Stimulated activated CD8-positive, alpha-beta memory T cell treated with anti-CD3 and anti-CD28 coated beads, Interleukin-4, amount 100 ng/mL, for 48 hours (primary cell): ENCODE data around the gene RCC1.
A peak's percentile ranks its signal among the peaks of the same experiment; 100 is the strongest.
"Not testable (repeated sequence)": the region's sequence is repeated elsewhere in the genome, so short reads cannot be mapped to it uniquely, and the experiment has no call there.

Source experiments
- DNase-seq: peaks from one replicate; pipeline ENCODE4 v3.0.0-alpha.2; 2020

RCC1 gene

DNA sequence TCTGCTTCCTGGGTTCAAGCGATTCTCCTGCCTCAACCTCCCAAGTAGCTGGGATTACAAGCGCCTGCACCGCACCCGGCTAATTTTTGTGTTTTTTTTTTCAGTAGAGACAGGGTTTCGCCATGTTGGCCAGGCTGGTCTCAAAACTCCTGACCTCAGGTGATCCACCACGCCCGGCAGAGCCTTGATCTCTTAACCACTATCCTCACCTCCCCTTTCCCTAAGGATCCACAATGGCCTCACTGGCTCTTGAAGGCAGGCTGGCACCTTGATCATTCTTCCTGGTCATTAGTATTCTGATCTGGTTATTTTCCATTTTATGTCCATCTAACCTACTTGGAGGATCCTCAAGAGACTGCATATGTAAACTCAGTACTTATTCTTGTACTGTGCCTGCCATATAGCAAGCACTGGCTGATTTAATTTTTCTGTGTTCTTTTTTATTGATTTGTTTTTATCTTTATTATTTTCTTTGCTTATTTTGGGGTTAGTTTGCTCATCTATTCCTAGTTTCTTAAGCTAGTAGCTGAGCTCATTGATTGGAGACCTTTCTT lies 6.3 kb downstream of the RCC1 start:
- peak; percentile 64 for DNase-seq

DNA sequence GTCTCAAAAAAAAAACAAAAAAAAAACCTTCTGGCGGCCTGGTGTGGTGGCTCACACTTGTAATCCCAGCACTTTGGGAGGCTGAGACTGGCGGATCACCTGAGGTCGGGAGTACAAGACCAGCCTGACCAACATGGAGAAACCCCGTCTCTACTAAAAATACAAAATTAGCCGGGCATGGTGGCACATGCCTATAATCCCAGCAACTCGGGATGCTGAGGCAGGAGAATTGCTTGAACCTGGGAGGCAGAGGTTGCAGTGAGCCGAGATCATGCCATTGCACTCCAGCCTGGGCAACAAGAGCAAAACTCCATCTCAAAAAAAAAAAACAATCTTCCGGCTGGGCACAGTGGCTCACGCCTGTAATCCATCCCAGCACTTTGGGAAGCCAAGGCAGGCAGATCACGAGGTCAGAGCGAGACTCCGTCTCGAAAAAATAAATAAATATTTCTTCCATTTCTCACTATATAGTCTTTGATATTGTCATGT lies 8.6 kb downstream of the RCC1 start:
- peak; percentile 46 for DNase-seq

DNA sequence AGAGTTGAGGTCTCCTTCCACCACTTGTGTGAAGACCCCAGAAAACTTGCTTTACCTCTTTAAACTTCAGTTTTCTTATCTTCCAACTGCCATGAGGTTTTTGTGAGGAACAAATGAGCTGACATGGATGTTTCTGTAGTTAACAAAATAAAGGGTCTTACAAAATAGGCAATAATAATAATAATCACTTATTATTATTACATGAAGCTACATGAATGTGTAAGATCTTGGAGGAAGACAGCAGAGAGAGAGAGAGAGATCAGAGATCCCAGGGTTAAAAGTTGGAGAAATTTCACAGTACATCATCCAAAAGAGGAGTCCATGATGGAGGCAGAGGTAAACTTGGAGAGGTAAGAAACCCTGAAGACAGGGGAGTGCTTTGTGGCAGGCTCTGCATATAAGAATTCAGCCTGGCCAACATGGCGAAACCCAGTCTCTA lies 10.7 kb downstream of the RCC1 start:
- no peak for DNase-seq

GRCh38 chr1:28517649-28517999 lies 11.8 kb downstream of the RCC1 start:
- peak; percentile 37 for DNase-seq

DNA sequence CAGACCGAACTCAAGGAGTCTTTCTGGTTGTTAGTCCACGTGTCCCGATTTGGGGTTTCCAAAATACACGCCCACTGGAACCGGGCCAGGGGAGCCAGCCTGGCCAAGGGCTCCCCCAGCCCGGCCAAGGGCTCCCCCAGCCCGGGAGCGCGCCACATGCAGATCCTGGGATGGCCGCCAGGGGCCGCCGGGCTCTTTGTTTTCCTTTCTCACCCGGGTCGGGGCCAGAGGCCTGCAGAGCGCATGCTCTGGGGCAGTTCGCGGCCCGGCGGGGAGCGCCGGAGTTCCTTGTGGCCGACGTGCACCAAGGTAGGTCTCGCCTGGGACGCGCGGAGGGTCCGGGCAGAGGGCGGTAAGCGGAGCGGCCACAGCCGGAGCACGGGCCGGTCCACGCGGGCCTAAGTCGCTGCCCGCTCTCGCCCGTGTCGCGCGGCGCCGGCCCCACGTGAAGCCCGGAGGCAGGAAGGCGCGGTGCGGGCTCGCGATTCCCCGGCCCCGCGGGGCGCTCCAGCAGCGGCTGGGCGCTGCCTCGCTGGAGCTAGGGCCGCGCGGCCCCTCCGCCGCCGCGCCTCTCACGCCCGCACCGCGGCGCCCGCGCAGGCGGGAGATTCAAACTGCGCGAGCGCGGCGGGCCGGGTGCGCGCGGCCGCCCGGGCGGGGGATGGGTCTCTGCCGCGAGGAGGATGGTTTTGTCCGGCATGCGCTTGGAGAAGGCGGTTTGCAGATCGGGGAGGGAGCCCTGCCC lies 12.3 kb downstream of the RCC1 start:
- peak; percentile 96 for DNase-seq

GRCh38 chr1:28518745-28519341 lies 13.0 kb downstream of the RCC1 start:
- peak; percentile 72 for DNase-seq

DNA sequence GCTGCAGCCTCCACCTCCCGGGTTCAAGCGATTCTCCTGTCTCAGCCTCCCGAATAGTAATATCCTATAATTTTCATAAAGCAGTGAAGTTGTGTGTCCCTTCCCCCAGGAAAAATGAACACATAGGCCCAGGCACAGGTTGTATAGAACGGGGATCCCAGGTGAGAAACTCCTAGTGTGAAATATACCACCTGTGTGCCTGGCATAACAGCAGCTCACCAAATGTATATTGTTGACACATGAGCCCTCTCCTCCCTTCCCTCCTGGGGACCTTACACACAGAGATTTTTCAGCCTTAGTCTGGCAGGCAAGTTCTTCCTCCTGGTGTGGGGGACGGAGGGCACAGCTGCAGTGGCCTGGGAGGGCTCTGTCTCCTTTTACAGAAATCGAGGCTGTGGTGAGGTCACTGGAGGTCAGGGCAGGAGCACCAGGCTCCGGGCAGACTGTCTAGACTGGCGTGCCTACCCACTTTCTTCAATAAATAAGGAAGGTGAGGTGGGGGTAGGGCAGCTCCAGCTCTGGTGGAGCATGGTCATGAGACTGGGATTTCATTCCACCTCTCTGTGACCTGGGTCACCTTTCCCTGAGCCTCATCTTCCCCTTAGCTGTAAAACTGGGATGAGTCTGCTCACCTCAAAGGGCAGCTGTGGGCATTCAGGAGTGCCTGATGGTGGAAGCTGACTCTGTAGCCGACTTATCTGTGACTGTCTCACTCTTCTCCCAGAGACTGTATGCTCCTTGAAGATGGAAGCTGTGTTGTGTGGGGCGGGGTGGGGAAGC lies 14.3 kb downstream of the RCC1 start:
- no peak for DNase-seq

GRCh38 chr1:28520796-28521195 lies 15.0 kb downstream of the RCC1 start:
- DNase-seq = not testable (repeated sequence)

- DNase-seq = no peak
These were observed 15.8 kb downstream of the RCC1 start for GRCh38 chr1:28521502-28522164.

- not testable (repeated sequence) for DNase-seq
These were observed 16.7 kb downstream of the RCC1 start for GRCh38 chr1:28522537-28522936.

DNA sequence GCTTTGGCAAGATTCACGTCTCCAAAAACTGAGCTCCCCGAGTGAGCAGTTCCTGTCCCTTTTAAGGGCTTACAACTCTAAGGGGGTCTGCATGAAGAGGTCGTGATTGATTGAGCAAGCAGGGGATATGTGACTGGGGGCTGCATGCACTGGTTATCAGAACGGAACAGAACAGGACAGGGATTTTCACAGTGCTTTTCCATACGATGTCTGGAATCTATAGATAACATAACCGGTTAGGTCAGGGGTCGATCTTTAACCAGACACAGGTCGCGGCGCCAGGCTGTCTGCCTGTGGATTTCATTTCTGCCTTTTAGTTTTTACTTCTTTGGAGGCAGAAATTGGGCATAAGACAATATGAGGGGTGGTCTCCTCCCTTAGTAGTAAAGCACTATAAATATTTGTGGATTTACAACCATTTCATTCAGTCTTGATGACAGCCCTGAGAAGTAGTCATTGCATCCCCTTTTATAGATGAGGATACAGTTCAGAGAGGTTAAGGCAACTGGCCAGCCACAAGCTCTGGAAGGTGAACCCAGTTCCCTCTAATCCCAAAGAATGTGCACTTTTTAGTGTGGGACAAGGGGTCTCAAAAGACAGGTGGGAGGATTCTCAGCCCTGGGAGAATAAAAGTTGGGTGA lies 19.3 kb downstream of the RCC1 start:
- DNase-seq = not testable (repeated sequence)

DNA sequence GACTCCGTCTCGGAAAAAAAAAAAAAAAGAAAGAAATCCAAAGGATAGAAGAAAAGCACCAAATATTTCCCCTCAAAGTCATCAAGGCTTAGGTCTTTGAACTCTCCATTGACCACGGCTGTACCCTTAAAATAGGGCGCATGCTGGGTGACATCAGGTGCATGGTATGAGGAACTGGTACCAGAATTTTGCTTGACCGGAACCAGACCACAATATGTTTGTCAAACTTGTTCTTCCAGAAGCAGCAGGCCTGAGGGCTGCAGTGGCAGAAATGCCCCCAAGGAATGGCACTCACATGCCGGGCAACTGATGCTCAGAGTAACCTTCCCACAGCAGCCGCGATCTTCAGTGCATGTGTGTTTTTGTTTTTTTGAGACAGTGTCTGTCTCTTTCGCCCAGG lies 21.0 kb downstream of the RCC1 start:
- no peak for DNase-seq

GRCh38 chr1:28530456-28530855 lies 24.6 kb downstream of the RCC1 start:
- no peak for DNase-seq

DNA sequence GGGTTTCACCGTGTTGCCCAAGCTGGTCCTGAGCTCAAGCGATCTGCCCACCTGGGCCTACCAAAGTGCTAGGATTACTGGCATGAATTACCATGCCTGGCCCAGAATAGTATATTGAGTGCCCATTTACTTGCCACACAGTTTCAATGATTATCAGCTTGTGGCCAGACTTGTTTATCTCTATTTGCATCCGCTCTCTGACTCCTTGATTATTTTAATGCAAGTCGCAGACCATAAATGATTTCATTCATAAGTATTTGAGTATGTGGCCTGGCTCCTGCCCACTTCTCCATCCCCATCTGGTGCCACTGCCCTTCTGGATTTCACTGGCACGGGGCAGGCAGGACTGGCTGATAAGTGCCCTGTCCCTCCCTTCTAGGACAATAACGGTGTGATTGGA lies 28.8 kb downstream of the RCC1 start:
- DNase-seq = no peak

GRCh38 chr1:28535180-28535579 lies 29.3 kb downstream of the RCC1 start:
- DNase-seq = no peak

DNA sequence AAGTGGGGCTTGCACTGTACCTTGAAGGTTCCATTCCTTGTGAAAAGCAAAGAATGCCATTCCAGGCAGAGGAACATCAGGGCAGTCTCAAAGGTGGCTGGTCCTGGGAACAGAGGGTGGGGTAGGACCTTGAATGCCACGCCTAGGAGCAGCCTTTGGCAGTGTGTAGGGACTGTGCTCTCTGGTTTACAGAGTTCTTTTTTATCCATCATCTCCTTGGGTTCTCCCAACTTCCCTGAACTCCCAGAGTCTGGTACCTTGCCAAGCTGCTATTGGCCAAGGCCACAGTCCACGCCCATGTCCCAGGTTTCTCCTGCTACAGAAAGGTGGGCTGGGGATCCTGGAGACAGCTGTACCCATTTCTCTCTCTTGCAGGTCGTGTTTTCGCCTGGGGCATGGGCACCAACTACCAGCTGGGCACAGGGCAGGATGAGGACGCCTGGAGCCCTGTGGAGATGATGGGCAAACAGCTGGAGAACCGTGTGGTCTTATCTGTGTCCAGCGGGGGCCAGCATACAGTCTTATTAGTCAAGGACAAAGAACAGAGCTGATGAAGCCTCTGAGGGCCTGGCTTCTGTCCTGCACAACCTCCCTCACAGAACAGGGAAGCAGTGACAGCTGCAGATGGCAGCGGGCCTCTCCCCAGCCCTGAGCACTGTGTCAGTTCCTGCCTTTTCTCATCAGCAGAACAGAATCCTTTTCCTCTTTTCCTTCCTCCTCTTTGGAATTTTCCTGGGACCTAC lies 31.8 kb downstream of the RCC1 start:
- no peak for DNase-seq

GRCh38 chr1:28538286-28538685 lies 32.4 kb downstream of the RCC1 start:
- DNase-seq = no peak

- DNase-seq = no peak
These were observed 34.8 kb downstream of the RCC1 start for GRCh38 chr1:28540651-28541050.

- DNase-seq = not testable (repeated sequence)
These were observed 35.7 kb downstream of the RCC1 start for GRCh38 chr1:28541414-28542015.

DNA sequence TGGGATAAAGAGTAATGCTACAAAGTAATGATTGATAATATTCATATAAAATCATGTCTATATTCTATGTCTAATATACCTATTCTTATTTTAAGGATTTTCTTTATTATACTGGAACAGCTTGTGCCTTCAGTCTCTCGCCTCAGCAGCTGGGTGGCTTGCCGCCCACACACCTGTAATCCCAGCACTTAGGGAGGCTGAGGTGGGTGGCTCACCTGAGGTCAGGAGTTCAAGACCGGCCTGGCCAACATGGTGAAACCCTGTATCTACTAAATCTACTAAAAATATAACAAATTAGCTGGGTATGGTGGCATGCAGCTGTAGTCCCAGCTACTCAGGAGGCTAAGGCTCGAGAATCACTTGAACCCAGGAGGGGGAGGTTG lies 39.4 kb downstream of the RCC1 start:
- DNase-seq = no peak

GRCh38 chr1:28548318-28548717 lies 42.5 kb downstream of the RCC1 start:
- no peak for DNase-seq
